GM19238 (cell line): ENCODE data around the gene CHCHD10.

Experiments used
- DNase-seq: peaks from one replicate; pipeline ENCODE4 v3.0.0; 2011; ENCODE audit warnings: low spot score; ENCODE audit not compliant: insufficient read length

The CHCHD10 gene

DNA sequence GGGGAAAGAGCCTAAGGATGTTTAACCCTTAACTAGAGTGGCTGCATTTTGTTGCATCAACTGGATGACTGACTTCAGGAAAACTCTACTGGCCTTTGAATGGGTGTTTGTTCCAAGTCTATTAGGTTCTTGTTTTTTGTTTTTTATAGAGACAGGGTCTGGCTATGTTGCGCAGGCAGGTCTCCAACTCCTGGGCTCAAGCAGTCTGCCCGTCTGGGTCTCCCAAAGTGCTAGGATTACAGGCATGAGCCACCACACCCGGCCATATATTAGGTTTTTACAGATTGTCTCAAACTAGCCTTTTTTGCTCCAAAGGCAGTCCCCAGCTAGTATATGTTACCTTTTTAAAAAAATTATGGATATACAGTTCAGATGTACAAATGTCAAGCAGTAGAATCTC lies 20.1 kb upstream of the CHCHD10 start:
- no peak for DNase-seq

DNA sequence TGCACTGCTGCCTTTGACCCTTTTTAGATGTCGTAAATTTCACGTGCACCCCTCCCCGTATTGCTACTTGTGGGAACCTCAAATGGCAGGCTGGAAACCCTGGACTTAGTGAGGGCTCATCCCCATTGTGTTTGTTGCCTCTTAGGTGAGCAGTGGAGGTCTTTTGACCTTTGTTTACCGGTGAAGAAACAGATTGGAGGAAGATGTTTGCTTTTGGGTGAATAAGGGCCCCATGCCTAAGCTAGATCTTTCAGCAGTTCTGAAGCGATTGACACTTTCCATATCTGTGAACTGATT lies 19.8 kb upstream of the CHCHD10 start:
- no peak for DNase-seq

DNA sequence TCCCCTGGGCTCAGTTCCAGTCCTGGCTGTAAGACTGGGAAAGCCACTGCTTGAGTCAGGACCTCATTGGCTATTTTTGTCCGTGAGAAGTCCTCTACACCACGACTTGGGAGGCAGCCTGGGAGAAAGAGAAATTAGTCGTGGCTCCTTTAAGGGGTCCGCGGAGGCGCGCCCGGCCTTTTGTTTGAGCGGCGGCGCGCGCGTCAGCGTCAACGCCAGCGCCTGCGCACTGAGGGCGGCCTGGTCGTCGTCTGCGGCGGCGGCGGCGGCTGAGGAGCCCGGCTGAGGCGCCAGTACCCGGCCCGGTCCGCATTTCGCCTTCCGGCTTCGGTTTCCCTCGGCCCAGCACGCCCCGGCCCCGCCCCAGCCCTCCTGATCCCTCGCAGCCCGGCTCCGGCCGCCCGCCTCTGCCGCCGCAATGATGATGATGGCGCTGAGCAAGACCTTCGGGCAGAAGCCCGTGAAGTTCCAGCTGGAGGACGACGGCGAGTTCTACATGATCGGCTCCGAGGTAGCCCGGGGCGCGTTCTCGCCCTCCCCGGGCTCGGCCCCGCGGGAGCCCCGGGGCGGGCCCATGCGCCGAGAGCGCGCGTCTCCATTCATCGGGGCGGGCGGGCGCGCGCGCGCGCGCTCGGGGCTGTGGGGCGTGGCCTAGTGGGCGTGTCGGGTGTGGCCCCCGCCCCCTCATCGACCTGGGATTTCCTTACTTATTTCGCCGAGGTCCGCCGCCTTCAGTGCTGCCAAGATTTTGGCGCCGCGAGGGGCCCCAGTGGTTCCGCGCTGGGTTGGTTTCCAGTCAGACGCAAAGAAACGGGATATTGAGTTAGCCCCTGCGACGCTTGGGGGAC lies 19.2 kb upstream of the CHCHD10 start, which contains the start of gene SMARCB1:
Gene SMARCB1 (plus strand): TSS at position 215 of the 848 bp plus-strand sequence. CDS start 204 bp downstream, at position 419.
- DNase-seq, result peak; percentile 96

DNA sequence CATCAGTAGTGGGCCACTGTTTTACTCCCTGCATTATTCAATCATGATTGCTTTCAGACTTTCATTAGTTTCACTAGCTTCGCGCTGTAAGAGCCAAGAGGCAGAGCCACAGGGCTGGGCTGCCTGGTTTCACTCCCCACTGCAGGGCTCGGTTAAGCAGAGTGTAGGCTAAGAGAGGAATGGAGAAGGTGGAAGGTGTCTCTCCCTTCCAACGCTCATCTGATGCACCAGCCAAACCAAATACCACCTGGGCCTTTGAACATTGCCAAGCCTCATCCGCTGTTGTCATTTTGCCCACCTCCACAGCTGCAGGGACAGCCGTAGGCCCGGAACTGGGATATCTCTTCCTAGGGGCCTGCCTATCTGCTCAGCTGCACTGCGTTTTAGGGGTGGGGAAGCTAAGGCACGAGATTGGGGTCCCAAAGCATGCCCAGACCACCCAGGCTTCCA lies 18.5 kb upstream of the CHCHD10 start:
- no peak for DNase-seq

DNA sequence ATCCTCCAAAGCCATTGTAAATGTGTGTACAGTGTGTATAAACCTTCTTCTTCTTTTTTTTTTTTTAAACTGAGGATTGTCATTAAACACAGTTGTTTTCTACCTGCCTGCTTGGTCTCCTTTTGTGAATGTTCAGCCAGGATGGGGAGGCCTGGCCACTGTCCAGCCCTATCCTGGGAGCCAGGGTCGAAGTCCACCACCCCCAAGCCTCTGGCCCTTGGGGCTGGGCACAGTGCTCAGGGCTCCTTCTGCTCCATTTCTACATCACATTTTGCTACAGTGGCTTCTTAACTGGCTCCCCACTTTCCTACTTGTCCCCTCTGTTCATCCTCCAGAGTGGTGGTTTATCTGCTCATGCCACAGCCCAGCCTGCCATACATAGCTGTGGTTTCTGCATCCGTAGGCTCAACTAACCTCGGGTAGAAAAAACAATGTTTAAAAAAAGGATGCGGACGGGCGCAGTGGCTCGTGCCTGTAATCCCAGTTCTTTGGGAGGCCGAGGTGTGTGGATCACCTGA lies 16.5 kb upstream of the CHCHD10 start:
- no peak for DNase-seq

- DNase-seq, result no peak
Measured at GRCh38 chr22:23783265-23784150, 15.7 kb upstream of the CHCHD10 start.

DNA sequence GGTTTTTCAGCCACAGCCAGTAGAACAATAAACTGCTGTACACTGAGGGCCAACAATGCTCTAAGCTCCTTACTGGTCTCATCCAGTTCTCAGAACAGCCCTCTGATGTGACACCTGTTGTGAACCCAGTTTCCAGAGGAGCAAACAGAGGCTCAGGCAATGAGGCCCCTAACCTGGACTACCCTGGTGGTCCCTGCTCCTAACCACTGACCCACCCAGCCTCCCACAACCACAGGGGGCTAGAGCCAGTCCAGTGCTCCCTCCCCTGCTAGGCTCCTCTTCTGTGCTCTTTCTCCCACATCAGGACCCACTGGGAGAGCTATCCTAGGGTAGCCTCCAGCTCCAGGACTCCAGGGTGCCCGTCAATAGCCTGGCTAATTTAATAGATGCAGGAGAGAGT lies 14.9 kb upstream of the CHCHD10 start:
- DNase-seq, result no peak

- no peak for DNase-seq
Measured at GRCh38 chr22:23782252-23782651, 14.5 kb upstream of the CHCHD10 start.

DNA sequence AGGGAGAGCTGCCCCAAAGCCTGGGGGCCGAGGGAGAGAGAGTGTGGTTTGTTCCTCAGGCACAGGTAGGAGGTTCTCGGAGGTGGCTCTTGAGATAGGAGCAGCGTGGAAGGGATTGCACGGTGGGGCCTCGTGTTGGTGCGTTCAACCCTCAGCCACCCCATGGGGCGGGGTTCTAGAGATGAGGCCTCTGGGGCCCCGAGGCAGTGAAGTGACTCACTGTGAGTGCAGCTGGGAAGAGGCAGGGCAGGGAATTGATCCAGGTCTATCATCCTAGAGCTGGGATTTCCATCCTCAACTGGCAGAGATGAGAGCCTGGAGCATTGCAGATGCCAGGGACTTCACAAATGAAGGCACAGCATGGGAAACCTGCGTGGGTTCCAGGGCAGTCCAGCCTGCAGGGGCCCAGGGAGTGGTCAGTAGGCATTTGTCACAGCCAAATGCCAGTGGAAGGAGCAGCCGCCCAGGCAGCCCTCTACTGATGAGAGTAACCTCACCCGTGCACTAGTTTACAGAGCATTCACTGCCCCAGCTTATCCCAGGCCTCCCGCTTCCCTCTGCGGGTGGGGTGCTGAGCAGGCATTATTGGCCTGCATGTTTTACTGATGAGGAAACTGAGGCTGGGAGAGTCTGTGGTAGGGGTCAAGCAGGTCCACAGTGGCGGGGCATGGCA lies 13.9 kb upstream of the CHCHD10 start:
- DNase-seq, result no peak

GRCh38 chr22:23781065-23781464 lies 13.3 kb upstream of the CHCHD10 start:
- no peak for DNase-seq

DNA sequence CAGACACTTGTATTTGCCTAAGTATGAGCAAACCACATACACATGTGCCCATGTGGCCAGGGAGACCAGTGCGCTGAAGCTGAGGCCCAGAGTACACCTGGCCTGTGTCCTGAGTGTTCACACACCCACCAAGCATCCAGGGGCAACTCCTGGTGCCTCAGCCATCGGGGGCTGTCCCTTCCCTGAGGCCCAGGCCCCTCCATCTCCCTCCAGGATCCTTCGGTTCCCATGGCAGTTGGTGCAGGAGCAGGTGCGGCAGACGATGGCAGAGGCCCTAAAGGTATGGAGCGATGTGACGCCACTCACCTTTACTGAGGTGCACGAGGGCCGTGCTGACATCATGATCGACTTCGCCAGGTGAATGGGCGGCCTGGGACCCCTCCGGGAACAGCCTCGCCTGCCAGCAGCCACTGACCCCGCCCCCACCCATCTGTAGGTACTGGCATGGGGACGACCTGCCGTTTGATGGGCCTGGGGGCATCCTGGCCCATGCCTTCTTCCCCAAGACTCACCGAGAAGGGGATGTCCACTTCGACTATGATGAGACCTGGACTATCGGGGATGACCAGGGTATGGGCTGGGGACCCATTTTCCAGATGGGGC lies 12.5 kb upstream of the CHCHD10 start:
- DNase-seq, result no peak

- DNase-seq, result no peak
Measured at GRCh38 chr22:23779731-23780130, 12.0 kb upstream of the CHCHD10 start.

DNA sequence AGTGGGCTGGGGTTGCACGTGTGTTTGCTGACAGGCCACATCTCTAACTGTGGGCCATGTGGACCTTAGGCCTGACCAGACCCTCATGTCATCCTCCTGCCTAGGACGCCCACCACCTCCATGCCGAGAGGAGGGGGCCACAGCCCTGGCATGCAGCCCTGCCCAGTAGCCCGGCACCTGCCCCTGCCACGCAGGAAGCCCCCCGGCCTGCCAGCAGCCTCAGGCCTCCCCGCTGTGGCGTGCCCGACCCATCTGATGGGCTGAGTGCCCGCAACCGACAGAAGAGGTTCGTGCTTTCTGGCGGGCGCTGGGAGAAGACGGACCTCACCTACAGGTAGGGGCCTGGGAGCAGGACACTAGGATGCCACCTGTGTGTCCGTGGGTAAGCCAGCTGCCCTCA lies 11.3 kb upstream of the CHCHD10 start:
- DNase-seq, result no peak

DNA sequence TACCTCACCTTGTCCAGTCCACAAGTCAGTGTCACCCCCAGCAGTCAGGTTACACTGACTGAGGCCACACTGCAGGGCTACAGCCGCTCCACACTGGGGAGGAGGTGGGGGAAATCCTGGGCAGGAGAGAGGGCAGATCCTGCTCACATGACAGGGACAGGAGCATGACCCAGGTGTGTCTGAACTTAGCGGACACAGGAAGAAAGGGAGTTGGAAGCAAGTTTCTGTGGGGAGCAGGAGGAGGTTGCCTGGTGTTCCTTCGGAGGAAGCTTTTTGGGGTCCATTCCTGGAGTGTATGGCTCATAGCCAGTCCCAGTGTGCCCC lies 10.8 kb upstream of the CHCHD10 start:
- DNase-seq, result no peak

GRCh38 chr22:23777776-23778576 lies 10.2 kb upstream of the CHCHD10 start:
- no peak for DNase-seq

- no peak for DNase-seq
Measured at GRCh38 chr22:23775779-23776375, 8.1 kb upstream of the CHCHD10 start.

DNA sequence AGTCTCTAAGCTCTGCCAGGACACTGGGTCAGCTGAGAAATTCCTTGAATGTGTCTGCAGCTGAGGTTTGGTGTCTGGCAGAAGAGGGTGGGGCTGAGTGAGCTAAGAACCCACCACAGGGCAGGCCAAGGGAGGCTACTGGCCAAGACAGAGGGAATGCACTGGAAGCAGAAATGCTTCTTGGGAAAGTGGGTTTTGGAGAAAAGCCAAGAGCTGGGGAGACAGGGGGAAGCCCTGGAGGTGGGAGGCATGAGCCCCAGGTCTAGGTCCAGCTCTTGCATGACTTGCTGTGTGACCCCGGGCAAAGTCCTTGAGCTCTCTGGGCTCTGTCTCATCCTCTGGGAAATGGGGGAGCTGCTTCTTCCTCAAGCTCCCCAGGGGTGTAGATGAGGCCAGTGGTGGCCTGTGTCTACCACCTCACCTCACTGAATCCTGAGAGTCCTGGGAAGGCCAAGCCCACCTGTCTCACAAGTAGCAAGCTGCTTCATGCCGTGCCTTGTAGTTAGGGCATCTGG lies 7.2 kb upstream of the CHCHD10 start:
- no peak for DNase-seq

DNA sequence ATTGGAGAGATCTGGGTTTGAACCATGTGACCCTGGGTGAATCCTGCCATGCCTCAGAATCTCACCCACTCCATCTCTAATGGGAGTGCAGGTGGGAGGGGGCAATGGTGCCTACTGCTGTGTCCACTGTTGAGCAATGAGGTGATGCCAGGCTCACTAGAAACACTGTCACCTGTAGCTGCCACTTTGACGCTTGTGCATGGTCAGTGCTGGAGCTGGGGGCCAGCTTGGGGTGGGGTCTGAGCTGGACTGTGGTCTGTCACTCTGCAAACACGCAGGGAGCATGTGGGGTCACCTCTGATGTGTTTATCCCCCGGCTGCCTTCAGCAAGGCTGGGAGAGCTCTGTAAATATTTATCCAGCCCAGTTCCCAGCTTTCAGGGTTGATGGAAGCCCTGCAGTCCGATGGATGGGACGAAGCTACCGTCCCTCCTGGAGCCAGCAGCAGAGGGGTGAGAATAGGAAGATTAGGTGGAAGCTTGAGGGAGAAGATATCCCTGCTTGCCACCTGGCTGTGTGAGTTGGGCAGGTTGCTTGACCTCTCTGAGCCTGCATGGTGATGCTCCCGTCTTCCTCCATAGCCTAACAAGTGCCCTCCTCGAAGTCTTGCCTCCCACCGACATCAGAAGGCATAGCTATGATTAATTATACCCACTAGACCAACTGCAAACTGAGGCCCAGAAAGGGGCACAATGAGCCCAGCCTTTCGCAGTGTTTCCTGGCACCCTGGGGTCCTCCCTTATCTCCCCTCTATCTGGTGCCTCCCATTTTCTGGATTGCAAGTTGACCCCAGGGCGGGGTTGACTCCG lies 6.5 kb upstream of the CHCHD10 start:
- no peak for DNase-seq

- no peak for DNase-seq
Measured at GRCh38 chr22:23773483-23774113, 5.8 kb upstream of the CHCHD10 start.
